ENCODE measurements around the gene UGT1A10.

The UGT1A10 gene

DNA sequence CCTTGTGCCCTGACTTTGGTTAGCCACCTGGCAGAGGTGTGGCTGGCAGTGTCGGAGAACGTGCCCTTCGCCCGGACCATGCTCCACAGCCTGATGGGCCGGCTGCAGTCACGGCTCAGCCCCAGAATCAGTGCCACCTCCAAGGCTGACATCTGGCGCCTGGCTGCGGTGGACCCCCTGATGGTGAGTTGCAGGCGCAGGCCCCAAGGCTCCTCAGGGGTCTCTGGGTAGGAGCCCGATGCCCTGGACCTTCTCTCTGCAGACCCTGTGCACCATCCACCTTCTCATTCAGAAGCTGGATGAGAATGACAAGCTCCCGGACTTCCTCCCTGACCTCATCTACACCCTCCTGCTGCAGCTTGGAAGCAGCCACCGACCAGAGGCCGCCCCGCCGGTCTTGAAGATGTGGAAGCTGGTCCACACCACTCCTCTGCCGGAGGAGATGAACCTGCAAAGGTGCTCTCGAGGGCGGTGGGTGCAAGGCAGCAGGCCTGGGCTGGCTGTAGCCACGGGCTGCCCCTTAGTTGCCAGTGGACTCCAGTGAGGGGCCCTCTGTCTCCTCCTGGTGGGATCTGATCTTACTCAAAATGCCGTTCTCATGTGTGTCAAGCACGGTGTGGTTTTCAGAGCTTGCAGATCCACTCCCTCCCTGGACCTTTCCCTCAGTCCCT, 186.0 kb downstream of the UGT1A10 start:
- DNase-seq (ENCODE audit: low read depth) = no peak

Data from fibroblast of the conjunctiva (primary cell).